H7 (cell line): Measurements from ENCODE around the gene CROCC. TPM values are rescaled to one million over a fixed set of nuclear protein-coding genes. Genes with fewer than 3 reads are reported as not detected.

Experiments used
- DNase-seq: peaks from one replicate; pipeline ENCODE4 v3.0.0; 2012
- H3K27me3 ChIP-seq: 2 replicates; pipeline ENCODE4 v1.6.0; 2011; ENCODE audit warnings: mild to moderate bottlenecking, low read length; ENCODE audit not compliant: control insufficient read depth, insufficient read depth
- H3K36me3 ChIP-seq: replicated peaks from 2 replicates; pipeline ENCODE4 v1.5.1; 2011; ENCODE audit warnings: low read length; ENCODE audit not compliant: control insufficient read depth, insufficient read depth
- H3K4me3 ChIP-seq: 2 replicates; pipeline ENCODE4 v1.5.1; 2011; ENCODE audit warnings: low read depth, mild to moderate bottlenecking, control low read depth, low read length, moderate library complexity; ENCODE audit not compliant: insufficient read depth
- total RNA-seq: library from RNA; depleted of rRNA; stranded (reverse); fragments of >200 nt; shearing (Covaris generic); gene quantifications from 2 replicates; pipeline ENCODE4 v1.2.3, GENCODE V29; 2014

The CROCC gene
- total RNA-seq, 1 experiment from 2014 or later, result 59.5 TPM

GRCh38 chr1:16984717-16985116, 63.0 kb downstream of the CROCC start:
- peaks cover 2% of the 10 kb centered on the region for H3K36me3 ChIP-seq
- peak; percentile 64 for DNase-seq

DNA sequence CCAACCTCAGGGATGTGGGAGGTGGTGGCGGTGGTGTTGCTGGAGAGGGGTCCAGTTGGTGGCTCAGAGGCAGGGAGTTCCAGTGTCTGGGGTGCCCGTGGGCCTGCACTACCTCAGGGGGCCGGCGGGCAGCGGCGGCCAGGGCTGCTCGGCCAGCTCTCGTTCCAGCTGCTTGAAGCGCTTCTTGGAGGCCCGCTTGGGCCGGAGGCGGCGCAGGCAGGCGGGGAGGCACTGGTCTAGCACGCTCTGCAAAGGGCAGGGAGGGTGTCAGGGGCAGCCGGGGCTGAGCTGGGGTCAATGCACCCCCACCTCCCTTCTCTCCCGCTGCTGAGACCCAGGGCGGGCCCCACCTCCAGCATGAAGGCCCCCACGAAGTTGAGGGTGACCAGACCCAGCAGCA, 64.4 kb downstream of the CROCC start:
- H3K4me3 ChIP-seq, result no peak overlapping the region
- H3K36me3 ChIP-seq, result peaks cover 2% of the 10 kb centered on the region
- H3K27me3 ChIP-seq, result no peaks in the 10 kb centered on the region
- no peak for DNase-seq

More at GRCh38 chr1:16984717-16985116, 63.0 kb downstream of the CROCC start:
- no peak overlapping the region for H3K4me3 ChIP-seq
- no peaks in the 10 kb centered on the region for H3K27me3 ChIP-seq

DNA sequence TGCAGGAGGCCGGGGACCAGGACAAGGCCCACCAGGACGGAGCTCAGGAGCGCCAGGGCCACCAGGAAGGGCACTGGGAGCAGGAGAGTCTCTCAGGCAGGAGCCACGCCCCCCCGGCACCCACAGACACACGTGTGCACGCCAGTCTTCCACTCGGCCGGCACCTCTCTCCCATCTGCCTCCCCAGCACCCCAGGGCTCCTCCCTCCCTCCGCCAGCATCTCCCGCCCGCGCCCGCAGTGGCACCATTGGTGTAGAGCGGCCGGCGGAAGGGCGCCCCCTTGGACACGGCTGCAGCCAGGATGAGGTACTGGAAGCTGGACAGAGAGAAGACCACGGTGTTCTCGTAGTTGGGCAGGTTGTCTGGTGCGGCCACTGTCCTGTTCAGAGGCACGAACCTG, 64.8 kb downstream of the CROCC start:
- Histone ChIP-seq H3K27me3 (no peaks in the 10 kb centered on the region), H3K4me3 (no peak overlapping the region), H3K36me3 (peaks cover 2% of the 10 kb centered on the region)
- no peak for DNase-seq

GRCh38 chr1:16986962-16987361, 65.2 kb downstream of the CROCC start:
- Histone ChIP-seq H3K36me3 (peaks cover 2% of the 10 kb centered on the region), H3K4me3 (no peak overlapping the region), H3K27me3 (no peaks in the 10 kb centered on the region)
- DNase-seq, result peak; percentile 97

DNA sequence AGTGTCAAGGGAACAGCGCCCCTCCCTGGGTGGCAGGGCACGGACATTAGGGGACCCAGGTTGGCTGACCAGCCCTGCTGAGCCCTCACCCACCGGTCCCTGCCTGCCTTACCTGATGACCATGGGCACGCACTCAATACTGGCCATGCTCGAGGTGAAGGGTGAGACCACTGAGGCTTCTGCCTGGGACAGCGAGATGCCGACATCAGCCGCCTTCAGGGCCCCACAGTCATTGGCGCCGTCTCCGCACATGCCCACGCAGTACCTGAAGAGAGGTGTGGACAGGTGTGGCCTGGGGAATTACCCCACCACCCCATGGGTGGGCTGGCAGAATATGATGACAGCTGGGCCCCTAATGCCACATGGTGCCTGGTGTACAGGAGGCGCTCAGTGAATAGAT, 66.5 kb downstream of the CROCC start:
- Histone ChIP-seq H3K27me3 (no peaks in the 10 kb centered on the region), H3K36me3 (peaks cover 2% of the 10 kb centered on the region), H3K4me3 (no peak overlapping the region)
- peak; percentile 54 for DNase-seq

- H3K4me3 ChIP-seq, result no peak overlapping the region
- DNase-seq, result no peak
- H3K27me3 ChIP-seq, result no peaks in the 10 kb centered on the region
- H3K36me3 ChIP-seq, result peaks cover 2% of the 10 kb centered on the region
Measured at GRCh38 chr1:16989676-16990391, 68.1 kb downstream of the CROCC start.

GRCh38 chr1:16991571-16991970, 69.8 kb downstream of the CROCC start:
- no peak overlapping the region for H3K4me3 ChIP-seq
- DNase-seq, result no peak
- H3K36me3 ChIP-seq, result no peaks in the 10 kb centered on the region; the same call in none of the 2 replicates
- H3K27me3 ChIP-seq, result no peaks in the 10 kb centered on the region

DNA sequence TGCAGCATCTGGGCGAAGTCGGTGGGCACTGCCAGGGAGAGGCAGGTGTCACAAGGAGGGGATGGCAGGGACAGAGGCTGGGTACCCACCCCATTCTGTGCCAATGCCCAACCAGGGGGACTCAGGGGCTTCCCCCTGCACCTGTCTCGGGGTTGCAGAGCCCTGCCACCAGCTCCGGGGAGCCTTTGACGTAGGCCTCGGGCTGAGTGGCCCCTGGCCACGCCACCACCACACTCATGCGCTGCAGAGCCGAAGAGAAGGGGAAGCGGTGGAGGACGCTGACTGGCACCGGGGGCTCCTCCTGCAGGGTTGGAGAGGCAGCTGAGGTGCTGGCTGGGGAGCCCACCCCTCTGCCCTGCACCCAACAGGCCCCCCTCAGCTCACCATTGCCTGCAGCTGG, 70.4 kb downstream of the CROCC start:
- no peak overlapping the region for H3K4me3 ChIP-seq
- no peaks in the 10 kb centered on the region for H3K27me3 ChIP-seq
- no peaks in the 10 kb centered on the region; the same call in none of the 2 replicates for H3K36me3 ChIP-seq
- DNase-seq, result no peak

DNA sequence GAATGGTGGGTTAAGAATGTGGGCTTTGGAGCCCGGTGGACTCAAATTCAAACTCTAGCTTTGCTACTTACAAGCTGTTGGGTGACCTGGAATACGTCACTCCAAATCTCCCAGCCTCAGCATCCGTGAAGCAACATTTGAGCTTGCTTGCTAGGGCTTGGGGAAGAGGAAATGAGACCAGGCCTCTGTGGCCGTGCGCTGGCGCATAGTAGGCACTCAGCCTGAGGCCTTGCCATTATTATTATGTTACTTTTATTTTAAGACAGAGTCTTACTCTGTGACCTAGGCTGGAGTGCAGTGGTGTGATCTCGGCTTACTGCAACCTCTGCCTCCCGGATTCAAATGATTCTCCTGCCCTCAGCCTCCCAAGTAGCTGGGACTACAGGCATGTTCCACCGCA, 70.9 kb downstream of the CROCC start:
- Histone ChIP-seq H3K4me3 (no peak overlapping the region), H3K27me3 (no peaks in the 10 kb centered on the region), H3K36me3 (no peaks in the 10 kb centered on the region; the same call in none of the 2 replicates)
- DNase-seq, result no peak

DNA sequence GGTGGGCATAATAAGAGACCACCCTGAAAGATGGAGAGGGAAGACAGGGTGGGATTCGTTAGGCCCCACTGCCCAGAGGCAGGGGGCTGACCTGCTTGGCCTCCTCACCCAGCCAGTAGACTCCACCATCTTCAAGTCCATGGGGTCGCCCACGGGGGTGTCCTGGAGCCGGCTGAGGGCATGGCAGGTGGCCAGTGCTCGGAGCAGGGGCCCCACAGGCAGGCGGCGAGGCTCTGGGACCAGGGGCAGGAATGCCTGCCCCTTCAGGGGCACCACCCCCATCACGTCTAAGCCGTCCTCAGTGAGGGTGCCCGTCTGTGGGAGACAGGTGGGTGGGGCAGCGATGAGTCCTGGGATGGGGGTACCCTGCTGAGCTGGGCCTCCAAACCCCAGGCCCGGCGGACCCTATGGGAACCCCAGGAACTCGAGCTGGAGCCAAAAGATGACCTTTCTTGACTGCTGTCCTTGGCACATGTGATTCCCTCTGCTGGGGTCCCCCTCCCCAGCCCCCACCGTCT, 71.8 kb downstream of the CROCC start:
- Histone ChIP-seq H3K27me3 (no peaks in the 10 kb centered on the region), H3K36me3 (peaks cover 2% of the 10 kb centered on the region), H3K4me3 (no peak overlapping the region)
- no peak for DNase-seq

DNA sequence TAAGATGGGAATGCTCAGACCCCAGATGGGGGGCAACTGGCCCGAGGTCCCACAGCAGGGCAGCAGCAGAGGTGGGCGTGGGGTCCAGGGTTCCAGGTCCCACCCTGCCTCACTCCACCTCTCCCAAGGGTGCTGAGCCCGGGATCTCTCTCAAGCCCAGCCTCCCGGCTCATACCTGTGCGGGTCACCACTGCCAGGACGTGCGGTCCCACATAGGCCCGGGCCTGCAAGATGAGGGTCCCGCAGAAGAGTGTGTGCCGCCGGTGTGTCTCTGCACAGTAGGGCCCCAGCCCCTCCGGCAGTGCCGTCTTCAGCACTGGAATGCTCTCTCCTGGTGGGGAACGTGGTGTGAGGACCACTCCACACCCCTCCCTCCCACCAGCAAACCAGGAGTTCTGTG, 75.1 kb downstream of the CROCC start:
- peak; percentile 40 for DNase-seq
- no peak overlapping the region for H3K4me3 ChIP-seq
- H3K36me3 ChIP-seq, result peaks cover 4% of the 10 kb centered on the region
- no peaks in the 10 kb centered on the region for H3K27me3 ChIP-seq

- peak; percentile 21 for DNase-seq
- H3K36me3 ChIP-seq, result peaks cover 8% of the 10 kb centered on the region
- no peak overlapping the region for H3K4me3 ChIP-seq
- no peaks in the 10 kb centered on the region for H3K27me3 ChIP-seq
Measured at GRCh38 chr1:16998589-16998988, 76.9 kb downstream of the CROCC start.

- peak; percentile 78 for DNase-seq
- Histone ChIP-seq H3K36me3 (peaks cover 12% of the 10 kb centered on the region), H3K4me3 (no peak overlapping the region), H3K27me3 (no peaks in the 10 kb centered on the region)
Measured at GRCh38 chr1:16999863-17000262, 78.1 kb downstream of the CROCC start.

DNA sequence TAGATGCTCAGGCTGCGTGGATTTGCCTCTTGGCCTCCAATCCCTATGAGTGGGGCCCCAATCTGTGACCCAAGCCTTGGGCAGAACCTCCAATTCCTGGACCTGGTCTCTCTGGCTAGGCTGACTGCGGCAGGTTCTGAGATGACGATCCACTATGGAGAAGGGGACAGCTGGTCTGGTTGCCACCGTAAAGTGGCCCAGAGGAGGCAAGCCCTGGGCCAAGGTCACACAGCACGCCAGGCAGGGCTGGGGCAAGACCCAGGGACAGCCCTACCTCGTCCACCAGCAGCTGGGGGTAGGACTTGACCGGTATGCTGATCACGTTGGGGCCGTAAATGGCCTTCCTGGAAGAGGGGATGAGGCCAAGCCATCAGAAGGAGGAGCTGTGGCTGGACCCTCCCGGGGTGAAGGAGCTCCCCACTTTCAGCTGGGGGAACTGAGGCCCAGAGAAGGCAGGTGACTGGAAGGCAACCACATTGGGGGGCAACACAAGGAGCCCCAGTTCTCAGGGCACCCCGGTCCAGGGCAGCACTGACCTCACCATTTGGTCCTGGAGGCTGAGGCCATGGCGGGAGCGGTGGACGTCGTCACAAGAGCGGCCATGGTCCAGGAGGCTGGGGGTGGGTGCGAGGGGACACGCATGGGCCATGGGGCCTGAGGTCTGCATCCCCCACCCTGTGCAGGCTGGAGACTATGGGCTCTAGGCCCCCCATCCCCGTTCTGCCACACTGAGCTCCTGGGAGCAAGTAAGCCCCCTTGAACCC, 80.2 kb downstream of the CROCC start:
- Histone ChIP-seq H3K36me3 (peaks cover 12% of the 10 kb centered on the region), H3K4me3 (no peak overlapping the region), H3K27me3 (no peaks in the 10 kb centered on the region)
- peak; percentile 37 for DNase-seq

GRCh38 chr1:17002524-17002902, 80.8 kb downstream of the CROCC start:
- Histone ChIP-seq H3K36me3 (peaks cover 12% of the 10 kb centered on the region), H3K27me3 (no peaks in the 10 kb centered on the region), H3K4me3 (no peak overlapping the region)
- DNase-seq, result no peak
